Retinal pigment epithelial cell (primary cell): ENCODE results near the gene P2RX3.
"Not testable (repeated sequence)": the region's sequence is repeated elsewhere in the genome, so short reads cannot be mapped to it uniquely, and the experiment has no call there.

Source experiments
- DNase-seq: peaks from one replicate; pipeline ENCODE4 v3.0.0-alpha.2; 2010; ENCODE audit warnings: low read depth
- H3K4me3 ChIP-seq: 2 replicates; pipeline ENCODE4 v1.5.1; 2011; ENCODE audit warnings: mild to moderate bottlenecking, low read length, control low read depth, moderate library complexity
- TF ChIP-seq, protein P1 (sequence below): conservative IDR thresholded peaks from 2 replicates; pipeline ENCODE4 v1.5.1; 2011; ENCODE audit warnings: low read depth, low read length, control low read depth, inconsistent platforms

Gene P2RX3

GRCh38 chr11:57336111-57336666 is 2.0 kb upstream of the P2RX3 start:
- DNase-seq, result no peak
- H3K4me3 ChIP-seq, result peak overlapping the region; percentile 80
- TF ChIP-seq, protein P1, sequence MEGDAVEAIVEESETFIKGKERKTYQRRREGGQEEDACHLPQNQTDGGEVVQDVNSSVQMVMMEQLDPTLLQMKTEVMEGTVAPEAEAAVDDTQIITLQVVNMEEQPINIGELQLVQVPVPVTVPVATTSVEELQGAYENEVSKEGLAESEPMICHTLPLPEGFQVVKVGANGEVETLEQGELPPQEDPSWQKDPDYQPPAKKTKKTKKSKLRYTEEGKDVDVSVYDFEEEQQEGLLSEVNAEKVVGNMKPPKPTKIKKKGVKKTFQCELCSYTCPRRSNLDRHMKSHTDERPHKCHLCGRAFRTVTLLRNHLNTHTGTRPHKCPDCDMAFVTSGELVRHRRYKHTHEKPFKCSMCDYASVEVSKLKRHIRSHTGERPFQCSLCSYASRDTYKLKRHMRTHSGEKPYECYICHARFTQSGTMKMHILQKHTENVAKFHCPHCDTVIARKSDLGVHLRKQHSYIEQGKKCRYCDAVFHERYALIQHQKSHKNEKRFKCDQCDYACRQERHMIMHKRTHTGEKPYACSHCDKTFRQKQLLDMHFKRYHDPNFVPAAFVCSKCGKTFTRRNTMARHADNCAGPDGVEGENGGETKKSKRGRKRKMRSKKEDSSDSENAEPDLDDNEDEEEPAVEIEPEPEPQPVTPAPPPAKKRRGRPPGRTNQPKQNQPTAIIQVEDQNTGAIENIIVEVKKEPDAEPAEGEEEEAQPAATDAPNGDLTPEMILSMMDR, result no peak

GRCh38 chr11:57336856-57337255 is 1.3 kb upstream of the P2RX3 start:
- not testable (repeated sequence) for H3K4me3 ChIP-seq, DNase-seq

GRCh38 chr11:57339328-57339727 is 1.2 kb downstream of the P2RX3 start:
- H3K4me3 ChIP-seq, result no peak overlapping the region
- DNase-seq, result no peak
- TF ChIP-seq, protein P1, result no peak

- H3K4me3 ChIP-seq, result no peak overlapping the region
- DNase-seq, result no peak
- TF ChIP-seq, protein P1, result peak; percentile 28
Measured at GRCh38 chr11:57340039-57340615, 2.0 kb downstream of the P2RX3 start.

DNA sequence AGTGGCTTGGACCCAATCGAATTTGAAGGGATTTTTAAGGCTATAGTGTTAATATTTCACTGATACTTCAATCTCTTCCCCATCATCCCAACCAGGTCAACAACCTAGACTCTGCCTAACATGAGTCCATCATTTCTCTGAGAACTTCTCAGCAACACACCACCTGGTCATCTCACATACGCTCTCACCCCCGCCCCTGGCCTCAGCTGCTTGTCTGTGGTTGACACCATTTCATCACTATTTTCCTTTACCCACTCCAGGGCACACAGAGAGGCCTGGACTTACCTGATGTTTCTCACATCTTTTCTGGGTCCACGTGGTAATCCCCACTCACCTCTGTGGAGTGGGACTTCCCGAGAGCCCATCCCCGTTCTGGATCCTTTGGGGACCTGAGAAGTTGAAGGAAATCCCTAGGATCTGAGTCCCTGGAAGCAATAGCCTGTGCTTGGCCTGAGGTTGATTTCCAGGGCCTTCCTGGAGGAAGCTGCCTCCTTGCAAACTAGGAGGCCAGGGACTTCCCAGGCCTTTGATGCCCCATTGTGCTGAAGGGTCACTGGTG is 3.2 kb downstream of the P2RX3 start:
- TF ChIP-seq, protein P1, result no peak
- H3K4me3 ChIP-seq, result no peak overlapping the region
- DNase-seq, result no peak

DNA sequence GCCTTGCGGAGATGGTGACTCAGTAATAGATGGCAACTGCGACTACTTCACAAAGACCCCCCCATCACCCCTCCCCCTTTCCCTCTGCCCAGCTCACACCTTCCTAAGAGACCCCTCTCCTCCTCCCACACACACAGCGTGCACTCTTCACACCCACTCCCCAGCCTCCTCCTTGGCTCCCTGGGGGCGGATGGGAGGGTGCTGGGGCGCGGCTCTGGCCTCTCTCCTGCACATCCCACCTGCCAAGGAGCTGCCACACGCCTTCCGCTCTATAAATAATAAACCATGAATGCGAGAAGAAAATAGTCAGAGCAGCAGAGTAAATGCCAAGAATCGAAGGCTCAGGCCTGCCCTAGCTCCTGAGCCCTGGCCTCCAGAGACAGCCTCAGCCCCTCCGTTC is 4.5 kb downstream of the P2RX3 start:
- DNase-seq, result no peak
- H3K4me3 ChIP-seq, result no peak overlapping the region
- TF ChIP-seq, protein P1, result no peak

- no peak overlapping the region for H3K4me3 ChIP-seq
- TF ChIP-seq, protein P1, result no peak
- no peak for DNase-seq
Measured at GRCh38 chr11:57343825-57344224, 5.7 kb downstream of the P2RX3 start.
